GM18858 (cell line): ENCODE data around the gene GRIK4.

Experiments used
- ATAC-seq: cut with Tn5 transposase; IDR thresholded peaks from one replicate; pipeline ENCODE4 v1.9.1; 2021; ENCODE audit not compliant: unreplicated experiment

GRIK4 gene

GRCh38 chr11:120629407-120630080 lies 118.0 kb downstream of the GRIK4 start:
- no peak for ATAC-seq

- no peak for ATAC-seq
Observed at GRCh38 chr11:120630122-120630521, 118.6 kb downstream of the GRIK4 start.

GRCh38 chr11:120632579-120632978 lies 121.0 kb downstream of the GRIK4 start:
- no peak for ATAC-seq

- no peak for ATAC-seq
Observed at GRCh38 chr11:120633616-120634393, 122.3 kb downstream of the GRIK4 start.

- no peak for ATAC-seq
Observed at GRCh38 chr11:120634706-120635105, 123.2 kb downstream of the GRIK4 start.

- ATAC-seq = no peak
Observed at GRCh38 chr11:120635136-120635810, 123.7 kb downstream of the GRIK4 start.

- ATAC-seq = no peak
Observed at GRCh38 chr11:120637131-120637530, 125.6 kb downstream of the GRIK4 start.

- ATAC-seq = no peak
Observed at GRCh38 chr11:120642196-120642894, 130.8 kb downstream of the GRIK4 start.

- ATAC-seq = no peak
Observed at GRCh38 chr11:120643284-120643683, 131.7 kb downstream of the GRIK4 start.

GRCh38 chr11:120645639-120646038 lies 134.1 kb downstream of the GRIK4 start:
- no peak for ATAC-seq

GRCh38 chr11:120646206-120646605 lies 134.7 kb downstream of the GRIK4 start:
- no peak for ATAC-seq

- no peak for ATAC-seq
Observed at GRCh38 chr11:120647681-120648080, 136.1 kb downstream of the GRIK4 start.

GRCh38 chr11:120648771-120649170 lies 137.2 kb downstream of the GRIK4 start:
- ATAC-seq = no peak

- ATAC-seq = no peak
Observed at GRCh38 chr11:120649316-120649715, 137.8 kb downstream of the GRIK4 start.

GRCh38 chr11:120651396-120651795 lies 139.8 kb downstream of the GRIK4 start:
- no peak for ATAC-seq

GRCh38 chr11:120651836-120652235 lies 140.3 kb downstream of the GRIK4 start:
- ATAC-seq = no peak

GRCh38 chr11:120652705-120653335 lies 141.3 kb downstream of the GRIK4 start:
- no peak for ATAC-seq

- ATAC-seq = no peak
Observed at GRCh38 chr11:120655589-120655988, 144.0 kb downstream of the GRIK4 start.

- ATAC-seq = peak; percentile 49
Observed at GRCh38 chr11:120657306-120658070, 145.9 kb downstream of the GRIK4 start.

GRCh38 chr11:120658071-120658423 lies 146.5 kb downstream of the GRIK4 start:
- ATAC-seq = peak; percentile 41
